ENCODE data around the gene FAT1. TPM values are rescaled to one million over a fixed set of nuclear protein-coding genes. Genes with fewer than 3 reads are reported as not detected.

FAT1 gene
- total and polyA plus RNA-seq, 7 donors, result 12.6 to 146 (median 93.1) TPM

DNA sequence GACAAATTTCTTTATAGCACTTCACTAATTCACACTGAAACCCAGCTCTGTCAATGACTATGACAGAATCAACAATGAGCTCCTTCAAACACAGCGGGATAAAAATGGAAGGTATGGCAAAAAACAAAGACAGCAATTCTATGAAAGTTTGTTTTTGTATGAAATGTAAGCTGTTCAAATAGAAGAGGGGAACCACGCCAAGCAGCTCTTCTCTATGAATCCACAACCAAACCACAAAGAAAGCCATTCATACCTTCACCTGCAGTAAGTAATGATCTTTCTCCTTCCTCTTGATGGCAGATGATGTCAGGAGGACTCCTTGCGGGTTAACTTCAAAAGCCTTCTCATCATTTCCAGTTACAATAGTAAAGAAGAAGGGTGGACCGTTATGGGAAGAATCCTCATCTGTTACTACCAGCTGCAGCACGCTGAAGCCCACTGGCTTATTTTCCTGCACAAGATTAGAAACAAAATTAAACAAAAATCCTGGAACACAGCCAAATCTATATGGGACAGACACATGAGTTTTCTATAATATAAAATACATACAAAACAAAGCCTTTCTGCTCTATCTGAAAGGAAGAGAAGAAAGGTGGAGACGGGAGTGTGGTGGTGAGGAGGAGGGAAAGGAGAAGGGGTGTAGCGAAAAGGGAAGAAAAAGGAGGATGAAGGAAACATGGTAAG, 119.4 kb downstream of the FAT1 start:
- H3K9me3 ChIP-seq, result no peaks in the 10 kb centered on the region
- 37 to 72% methylated on average over 7 of the region's 7 CpGs for WGBS, 2 donors
- peaks cover 22 to 90% (median 44%) of the 10 kb centered on the region in 4 donors for H3K36me3 ChIP-seq
- H3K27ac ChIP-seq, result no peak overlapping the region
- peaks cover 0 to 5% (median 0%) of the 10 kb centered on the region in 4 donors for H3K4me1 ChIP-seq
- no peak for DNase-seq
- no peaks in the 10 kb centered on the region for H3K27me3 ChIP-seq
- TF ChIP-seq POLR2A (IDR thresholded peaks at IDR 0.05) (no peak), POLR2AphosphoS5 (IDR thresholded peaks at IDR 0.05) (no peak), CTCF (IDR thresholded peaks at IDR 0.05) (no peak), EP300 (IDR thresholded peaks at IDR 0.05) (no peak)
- intact Hi-C loops (cut with DNase I), result no loop called here
- H3K4me3 ChIP-seq, result no peak overlapping the region

- 90 to 96% methylated on average over 9 of the region's 9 CpGs for whole genome bisulfite sequencing, 2 donors
- Histone ChIP-seq H3K4me1 (peaks cover 0 to 5% (median 0%) of the 10 kb centered on the region in 4 donors), H3K4me3 (no peak overlapping the region), H3K27me3 (no peaks in the 10 kb centered on the region), H3K9me3 (no peaks in the 10 kb centered on the region), H3K27ac (no peak overlapping the region), H3K36me3 (peaks cover 18 to 89% (median 39%) of the 10 kb centered on the region in 4 donors)
- TF ChIP-seq POLR2A (IDR thresholded peaks at IDR 0.05), result no peak
- TF ChIP-seq CTCF (IDR thresholded peaks at IDR 0.05), result no peak
- no peak for TF ChIP-seq EP300 (IDR thresholded peaks at IDR 0.05)
- TF ChIP-seq POLR2AphosphoS5 (IDR thresholded peaks at IDR 0.05), result no peak
- no peak for DNase-seq
- intact Hi-C loops (cut with DNase I), result no loop called here
Measured at GRCh38 chr4:186602978-186603377, 120.7 kb downstream of the FAT1 start.

GRCh38 chr4:186599483-186599882, 124.2 kb downstream of the FAT1 start:
- H3K36me3 ChIP-seq, result peaks cover 14 to 97% (median 58%) of the 10 kb centered on the region in 4 donors
- no peaks in the 10 kb centered on the region for H3K27me3 ChIP-seq
- H3K27ac ChIP-seq, result no peak overlapping the region
- H3K4me1 ChIP-seq, result no peaks in the 10 kb centered on the region
- H3K9me3 ChIP-seq, result no peaks in the 10 kb centered on the region
- intact Hi-C loops (cut with DNase I), result no loop called here
- DNase-seq, result no peak
- 92 to 93% methylated on average over 10 of the region's 10 CpGs for WGBS, 2 donors
- TF ChIP-seq POLR2AphosphoS5 (IDR thresholded peaks at IDR 0.05) (no peak), CTCF (IDR thresholded peaks at IDR 0.05) (no peak), EP300 (IDR thresholded peaks at IDR 0.05) (no peak), POLR2A (IDR thresholded peaks at IDR 0.05) (no peak)
- H3K4me3 ChIP-seq, result no peak overlapping the region

- H3K27me3 ChIP-seq, result no peaks in the 10 kb centered on the region
- no peak overlapping the region for H3K4me3 ChIP-seq
- no peak overlapping the region for H3K27ac ChIP-seq
- 94% methylated on average over 7 of the region's 7 CpGs for WGBS, 2 donors
- no peak for DNase-seq
- H3K4me1 ChIP-seq, result no peaks in the 10 kb centered on the region
- intact Hi-C loops (cut with DNase I), result no loop called here
- TF ChIP-seq POLR2AphosphoS5 (IDR thresholded peaks at IDR 0.05) (no peak), POLR2A (IDR thresholded peaks at IDR 0.05) (no peak), EP300 (IDR thresholded peaks at IDR 0.05) (no peak), CTCF (IDR thresholded peaks at IDR 0.05) (no peak)
- no peaks in the 10 kb centered on the region for H3K9me3 ChIP-seq
- peaks cover 14 to 97% (median 58%) of the 10 kb centered on the region in 4 donors for H3K36me3 ChIP-seq
Measured at GRCh38 chr4:186598686-186599085, 125.0 kb downstream of the FAT1 start.

All from sigmoid colon (tissue), 7 donors.